Esophagus squamous epithelium (tissue), 5 donors: Measurements from ENCODE around the gene CACNA1B. TPM values are rescaled to one million over a fixed set of nuclear protein-coding genes. Genes with fewer than 3 reads are reported as not detected.

ENCODE experiments used
- DNase-seq: peaks from one replicate; lab custom pipeline; 2025; lab: John Stamatoyannopoulos, UW
- H3K27ac ChIP-seq, 4 donors: fragments of 200-600 bp; sonication (generic); one replicate each; pipeline ENCODE4 v1.5.1; 2016 to 2019; ENCODE audit warnings: mild to moderate bottlenecking in 1 of 4
- H3K27me3 ChIP-seq, 4 donors: fragments of 200-600 bp; sonication (generic); 1 replicate in 3 of 4; 2 replicates in 1 of 4; pipeline versions ENCODE4 v1.5.1 to v1.6.0; 2017 to 2021; ENCODE audit warnings: antibody characterized with exemption in 1 of 4
- H3K36me3 ChIP-seq, 3 donors: fragments of 200-600 bp; sonication (generic); one replicate each; pipeline ENCODE4 v1.5.1; 2016 to 2019
- H3K4me1 ChIP-seq, 3 donors: fragments of 200-600 bp; sonication (generic); one replicate each; pipeline ENCODE4 v1.5.1; 2017 to 2019
- H3K4me3 ChIP-seq, 4 donors: fragments of 200-600 bp; sonication (generic); 1 replicate in 3 of 4; 2 replicates in 1 of 4; pipeline ENCODE4 v1.5.1; 2016 to 2019; ENCODE audit warnings: mild to moderate bottlenecking in 2 of 4, moderate library complexity in 1 of 4
- H3K9me3 ChIP-seq, 3 donors: fragments of 200-600 bp; sonication (generic); one replicate each; pipeline ENCODE4 v1.5.1; 2016 to 2019
- POLR2A ChIP-seq, 4 donors: fragments of 450-650 bp; IDR thresholded peaks; one replicate each; pipeline ENCODE4 v1.6.1; 2017; ENCODE audit warnings: antibody characterized with exemption in 4 of 4, mild to moderate bottlenecking in 4 of 4, moderate library complexity in 3 of 4
- WGBS, 2 donors: methylation state at CpG; one replicate each; pipeline ENCODE4 v1.1.5; 2018; 5-methylcytosine and 5-hydroxymethylcytosine counted together
- intact Hi-C: fragments of 100-400 bp; cut with DNase I; formaldehyde crosslinking; loops from one replicate; pipeline ENCODE4 v1.15.0; 2022
- total RNA-seq, 4 donors: library from RNA; depleted of rRNA; stranded (reverse); fragments of >200 nt; gene quantifications; one replicate each; pipeline ENCODE4 v1.1.0, GENCODE V29; 2016
- TF ChIP-seq, protein P1 (sequence below), 6 experiments: fragments of 450-650 bp in 4 of 6; fragments of 200-600 bp in 2 of 6; sonication (generic) in 2 of 6; IDR thresholded peaks; one replicate each; pipeline ENCODE4 v1.5.1; 2016 to 2019; ENCODE audit warnings: antibody characterized with exemption in 6 of 6, mild to moderate bottlenecking in 4 of 6, moderate library complexity in 4 of 6
- donor health status: DM: yes; HTN: yes; CAD: no.

CACNA1B gene
- total RNA-seq, 4 donors from 2014 or later: not detected

DNA sequence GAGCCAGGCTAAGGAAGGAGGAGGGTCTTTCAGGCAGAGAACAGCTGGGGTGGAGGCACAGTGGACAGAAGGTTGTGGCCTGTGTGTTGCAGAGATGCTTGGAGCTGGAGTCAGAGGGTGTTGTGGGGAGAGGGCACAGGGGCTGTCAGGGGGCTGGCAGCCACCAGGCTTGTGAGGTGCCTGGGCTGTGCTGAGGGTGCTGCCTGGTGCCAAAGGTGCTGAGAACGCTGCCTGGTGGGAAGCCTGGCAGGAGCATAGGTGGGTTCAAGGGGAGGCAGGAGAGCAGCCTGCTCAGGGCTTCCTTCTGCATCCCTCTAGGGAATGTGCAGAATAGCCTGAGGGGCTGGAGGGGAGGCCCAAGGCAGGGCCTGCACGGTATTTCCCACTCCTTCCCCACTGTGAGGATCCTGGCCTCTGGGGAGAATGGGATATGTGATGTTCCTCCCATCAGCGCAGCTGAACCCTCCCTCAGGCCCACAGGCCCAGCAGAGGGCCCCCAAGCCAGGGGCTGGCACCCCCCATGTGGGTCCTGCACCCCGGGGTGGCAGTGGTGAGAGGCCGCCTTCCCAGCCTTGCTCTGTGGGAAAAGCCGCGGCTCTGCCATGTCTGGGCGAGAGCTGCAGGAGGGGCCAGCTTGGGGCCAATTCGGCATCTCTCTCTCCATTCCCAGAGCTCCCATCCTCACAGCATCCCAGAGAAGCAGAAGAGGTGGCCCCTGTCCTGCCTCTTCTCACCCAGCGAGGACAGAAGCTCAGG is 76.3 kb downstream of the CACNA1B start:
- Histone ChIP-seq H3K4me1 (no peaks in the 10 kb centered on the region), H3K27me3 (peaks cover 0 to 10% (median 0%) of the 10 kb centered on the region in 4 donors), H3K27ac (no peak overlapping the region), H3K4me3 (no peak overlapping the region), H3K36me3 (no peaks in the 10 kb centered on the region), H3K9me3 (no peaks in the 10 kb centered on the region)
- TF ChIP-seq, protein P1, sequence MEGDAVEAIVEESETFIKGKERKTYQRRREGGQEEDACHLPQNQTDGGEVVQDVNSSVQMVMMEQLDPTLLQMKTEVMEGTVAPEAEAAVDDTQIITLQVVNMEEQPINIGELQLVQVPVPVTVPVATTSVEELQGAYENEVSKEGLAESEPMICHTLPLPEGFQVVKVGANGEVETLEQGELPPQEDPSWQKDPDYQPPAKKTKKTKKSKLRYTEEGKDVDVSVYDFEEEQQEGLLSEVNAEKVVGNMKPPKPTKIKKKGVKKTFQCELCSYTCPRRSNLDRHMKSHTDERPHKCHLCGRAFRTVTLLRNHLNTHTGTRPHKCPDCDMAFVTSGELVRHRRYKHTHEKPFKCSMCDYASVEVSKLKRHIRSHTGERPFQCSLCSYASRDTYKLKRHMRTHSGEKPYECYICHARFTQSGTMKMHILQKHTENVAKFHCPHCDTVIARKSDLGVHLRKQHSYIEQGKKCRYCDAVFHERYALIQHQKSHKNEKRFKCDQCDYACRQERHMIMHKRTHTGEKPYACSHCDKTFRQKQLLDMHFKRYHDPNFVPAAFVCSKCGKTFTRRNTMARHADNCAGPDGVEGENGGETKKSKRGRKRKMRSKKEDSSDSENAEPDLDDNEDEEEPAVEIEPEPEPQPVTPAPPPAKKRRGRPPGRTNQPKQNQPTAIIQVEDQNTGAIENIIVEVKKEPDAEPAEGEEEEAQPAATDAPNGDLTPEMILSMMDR (IDR thresholded peaks at IDR 0.05): no peak
- TF ChIP-seq POLR2A (IDR thresholded peaks at IDR 0.05): no peak
- WGBS, 2 donors: 60 to 100% methylated on average over 1 to 4 of the region's 10 CpGs
- DNase-seq: no peak
- intact Hi-C loops: no loop called here

DNA sequence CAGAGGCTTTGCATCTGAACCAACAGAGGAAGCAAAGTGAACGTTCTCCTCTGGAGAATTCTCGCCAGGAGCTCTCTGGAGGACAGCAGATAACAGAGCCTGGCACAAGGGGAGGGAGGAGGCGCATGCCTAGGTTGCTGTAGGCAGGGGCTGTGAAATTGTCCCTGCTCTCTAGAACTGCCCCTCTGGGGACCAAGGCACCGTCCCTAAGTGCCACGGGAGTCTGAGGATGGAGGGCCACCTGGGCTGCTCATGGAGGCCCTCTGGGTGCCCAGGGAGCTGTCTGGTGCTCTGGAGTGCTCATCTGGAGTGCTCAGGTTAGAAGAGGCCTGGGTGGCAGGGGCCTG is 77.6 kb downstream of the CACNA1B start:
- WGBS, 2 donors: no CpG with 5 or more reads among the region's 5 CpGs

DNA sequence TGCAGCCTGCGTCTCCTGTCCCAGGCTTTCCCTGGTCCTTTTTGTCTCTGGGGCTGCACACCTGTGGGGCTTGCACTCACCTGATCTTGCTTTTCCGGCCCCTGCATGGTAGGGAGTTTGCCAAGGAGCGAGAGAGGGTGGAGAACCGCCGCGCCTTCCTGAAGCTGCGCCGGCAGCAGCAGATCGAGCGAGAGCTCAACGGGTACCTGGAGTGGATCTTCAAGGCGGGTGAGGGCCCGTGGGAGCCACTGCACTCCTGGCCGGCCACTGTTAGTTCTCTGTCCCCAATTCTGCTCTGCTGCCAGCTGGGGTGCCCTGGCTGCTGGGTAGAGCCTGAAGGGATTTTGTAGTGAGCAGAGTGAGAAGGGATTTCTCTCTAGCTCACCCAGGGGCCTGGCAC is 78.0 kb downstream of the CACNA1B start:
- Histone ChIP-seq H3K36me3 (no peaks in the 10 kb centered on the region), H3K27me3 (peaks cover 0 to 10% (median 0%) of the 10 kb centered on the region in 4 donors), H3K9me3 (no peaks in the 10 kb centered on the region), H3K4me3 (no peak overlapping the region), H3K4me1 (no peaks in the 10 kb centered on the region), H3K27ac (no peak overlapping the region)
- no peak for DNase-seq
- 90% methylated on average over 10 of the region's 14 CpGs; no CpG with 5 or more reads in 1 of the 2 donors for WGBS, 2 donors
- intact Hi-C loops: no loop called here
- no peak for TF ChIP-seq POLR2A (IDR thresholded peaks at IDR 0.05)
- TF ChIP-seq, protein P1 (IDR thresholded peaks at IDR 0.05): no peak

More for the DNA sequence above, 77.6 kb downstream of the CACNA1B start:
- no peaks in the 10 kb centered on the region for H3K4me1 ChIP-seq
- intact Hi-C loops: no loop called here
- TF ChIP-seq POLR2A (IDR thresholded peaks at IDR 0.05): no peak
- TF ChIP-seq, protein P1 (IDR thresholded peaks at IDR 0.05): no peak
- H3K36me3 ChIP-seq: no peaks in the 10 kb centered on the region
- H3K27ac ChIP-seq: no peak overlapping the region
- peaks cover 0 to 10% (median 0%) of the 10 kb centered on the region in 4 donors for H3K27me3 ChIP-seq
- no peak for DNase-seq
- no peak overlapping the region for H3K4me3 ChIP-seq
- H3K9me3 ChIP-seq: no peaks in the 10 kb centered on the region

DNA sequence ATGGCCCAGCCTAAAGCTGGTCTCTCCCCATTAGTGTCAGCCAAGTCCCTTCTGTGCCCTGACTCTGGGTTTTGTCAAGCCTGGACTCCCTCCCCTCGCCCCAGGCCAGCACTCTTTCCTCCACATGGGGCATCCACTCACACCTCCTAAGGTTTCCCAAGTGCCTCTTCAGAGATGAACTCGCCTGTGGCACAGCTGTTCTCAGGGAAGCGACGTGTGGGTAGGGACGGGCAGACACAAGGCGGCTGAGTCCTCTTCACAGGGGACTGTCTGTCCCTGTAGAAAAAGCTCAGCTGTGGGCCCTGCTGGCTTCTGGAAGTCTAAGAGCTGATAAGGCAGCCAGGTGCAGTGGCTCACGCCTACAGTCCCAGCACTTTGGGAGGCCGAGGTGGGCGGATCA is 78.5 kb downstream of the CACNA1B start:
- WGBS, 2 donors: 56% methylated on average over 3 of the region's 9 CpGs; no CpG with 5 or more reads in 1 of the 2 donors
- intact Hi-C loops: no loop called here
- TF ChIP-seq, protein P1 (IDR thresholded peaks at IDR 0.05): no peak
- no peak for TF ChIP-seq POLR2A (IDR thresholded peaks at IDR 0.05)
- Histone ChIP-seq H3K9me3 (no peaks in the 10 kb centered on the region), H3K27me3 (peaks cover 0 to 10% (median 0%) of the 10 kb centered on the region in 4 donors), H3K4me1 (no peaks in the 10 kb centered on the region), H3K4me3 (no peak overlapping the region), H3K27ac (no peak overlapping the region), H3K36me3 (no peaks in the 10 kb centered on the region)
- DNase-seq: no peak

DNA sequence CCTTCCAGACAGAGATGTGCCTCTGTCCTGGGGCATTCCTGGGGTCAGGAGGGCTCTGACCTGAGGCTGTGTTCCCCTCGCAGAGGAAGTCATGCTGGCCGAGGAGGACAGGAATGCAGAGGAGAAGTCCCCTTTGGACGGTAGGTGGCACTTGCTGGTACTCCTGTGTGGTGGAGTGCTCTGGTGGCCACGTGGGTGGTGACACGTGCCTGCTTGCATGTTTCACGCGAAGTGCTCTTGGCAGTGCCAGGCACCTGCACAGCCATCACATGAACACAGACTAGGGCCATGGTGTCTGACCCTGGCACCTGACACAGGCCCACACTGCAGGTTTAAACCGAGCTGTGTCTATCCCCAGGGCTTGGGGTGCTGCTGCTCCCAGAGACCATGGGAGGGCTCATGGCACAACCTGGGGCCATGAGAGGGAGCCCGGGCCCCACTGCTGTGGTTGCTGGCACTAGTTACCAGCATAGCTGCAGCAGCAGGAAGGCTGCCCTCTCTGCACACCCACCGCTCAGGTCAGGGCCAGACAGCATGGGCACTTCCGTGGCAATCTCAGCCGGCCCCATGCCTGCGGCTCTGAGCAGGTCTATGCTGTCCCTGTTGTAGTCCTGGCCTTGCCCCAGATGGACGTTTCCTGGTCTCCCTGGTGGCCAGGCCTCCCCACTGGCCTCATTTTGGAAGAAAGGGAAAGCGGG is 79.3 kb downstream of the CACNA1B start:
- Histone ChIP-seq H3K4me1 (no peaks in the 10 kb centered on the region), H3K27me3 (peaks cover 0 to 6% (median 0%) of the 10 kb centered on the region in 4 donors), H3K9me3 (no peaks in the 10 kb centered on the region), H3K4me3 (no peak overlapping the region), H3K36me3 (no peaks in the 10 kb centered on the region), H3K27ac (no peak overlapping the region)
- 46 to 63% methylated on average over 5 to 7 of the region's 15 CpGs for WGBS, 2 donors
- TF ChIP-seq, protein P1 (IDR thresholded peaks at IDR 0.05): no peak
- TF ChIP-seq POLR2A (IDR thresholded peaks at IDR 0.05): no peak
- intact Hi-C loops: no loop called here
- DNase-seq: no peak
